ENCODE data around the gene GTPBP6. TPM values are rescaled to one million over a fixed set of nuclear protein-coding genes. Genes with fewer than 3 reads are reported as not detected.

GTPBP6 gene
- total RNA-seq, 4 donors from 2014 or later: 35.3 to 53.5 (median 46.3) TPM

DNA sequence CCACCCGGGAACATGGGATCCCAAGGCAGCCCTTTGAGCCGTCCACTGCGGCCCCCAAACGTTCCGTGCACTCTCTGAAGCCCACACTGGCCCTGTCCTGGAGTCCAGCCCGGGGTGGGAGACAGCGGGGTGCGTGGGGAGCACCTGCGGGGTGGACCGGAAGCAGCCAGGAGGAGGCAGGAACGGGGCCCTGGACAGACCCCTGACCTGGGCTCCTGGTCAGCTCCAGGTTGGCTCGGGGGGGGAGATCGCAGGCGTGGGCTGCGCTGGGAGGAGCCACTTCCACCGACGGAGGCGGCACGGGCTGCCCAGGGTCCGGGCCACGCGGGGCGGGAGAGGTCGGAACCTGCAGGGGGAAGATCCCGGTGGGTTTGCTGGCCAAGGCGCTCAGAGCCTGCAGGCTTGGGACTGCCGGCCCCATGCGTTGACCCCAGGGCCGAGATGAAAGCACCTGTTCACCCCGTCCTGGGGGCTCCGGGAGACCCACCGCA is 43.1 kb downstream of the GTPBP6 start:
- H3K9me3 ChIP-seq: no peaks in the 10 kb centered on the region
- peaks cover 2 to 19% (median 12%) of the 10 kb centered on the region in 3 donors for H3K4me1 ChIP-seq
- H3K36me3 ChIP-seq: no peaks in the 10 kb centered on the region
- H3K4me3 ChIP-seq: peak overlapping the region in 1 of 2 donors; percentile 61
- peak overlapping the region in 2 of 4 donors; percentile 34 to 43 for H3K27ac ChIP-seq
- whole genome bisulfite sequencing, 2 donors (ENCODE audit: low coverage in 1 of 2): 67% methylated on average over 4 of the region's 32 CpGs; no CpG with 5 or more reads in 1 of the 2 donors
- TF ChIP-seq POLR2AphosphoS5 (IDR thresholded peaks at IDR 0.05) (no peak), EP300 (IDR thresholded peaks at IDR 0.05) (no peak), POLR2A (IDR thresholded peaks at IDR 0.05) (no peak)
- TF ChIP-seq, protein P1, sequence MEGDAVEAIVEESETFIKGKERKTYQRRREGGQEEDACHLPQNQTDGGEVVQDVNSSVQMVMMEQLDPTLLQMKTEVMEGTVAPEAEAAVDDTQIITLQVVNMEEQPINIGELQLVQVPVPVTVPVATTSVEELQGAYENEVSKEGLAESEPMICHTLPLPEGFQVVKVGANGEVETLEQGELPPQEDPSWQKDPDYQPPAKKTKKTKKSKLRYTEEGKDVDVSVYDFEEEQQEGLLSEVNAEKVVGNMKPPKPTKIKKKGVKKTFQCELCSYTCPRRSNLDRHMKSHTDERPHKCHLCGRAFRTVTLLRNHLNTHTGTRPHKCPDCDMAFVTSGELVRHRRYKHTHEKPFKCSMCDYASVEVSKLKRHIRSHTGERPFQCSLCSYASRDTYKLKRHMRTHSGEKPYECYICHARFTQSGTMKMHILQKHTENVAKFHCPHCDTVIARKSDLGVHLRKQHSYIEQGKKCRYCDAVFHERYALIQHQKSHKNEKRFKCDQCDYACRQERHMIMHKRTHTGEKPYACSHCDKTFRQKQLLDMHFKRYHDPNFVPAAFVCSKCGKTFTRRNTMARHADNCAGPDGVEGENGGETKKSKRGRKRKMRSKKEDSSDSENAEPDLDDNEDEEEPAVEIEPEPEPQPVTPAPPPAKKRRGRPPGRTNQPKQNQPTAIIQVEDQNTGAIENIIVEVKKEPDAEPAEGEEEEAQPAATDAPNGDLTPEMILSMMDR (IDR thresholded peaks at IDR 0.05): no peak
- ATAC-seq: peak; percentile 20
- H3K27me3 ChIP-seq: peaks cover 4% of the 10 kb centered on the region

DNA sequence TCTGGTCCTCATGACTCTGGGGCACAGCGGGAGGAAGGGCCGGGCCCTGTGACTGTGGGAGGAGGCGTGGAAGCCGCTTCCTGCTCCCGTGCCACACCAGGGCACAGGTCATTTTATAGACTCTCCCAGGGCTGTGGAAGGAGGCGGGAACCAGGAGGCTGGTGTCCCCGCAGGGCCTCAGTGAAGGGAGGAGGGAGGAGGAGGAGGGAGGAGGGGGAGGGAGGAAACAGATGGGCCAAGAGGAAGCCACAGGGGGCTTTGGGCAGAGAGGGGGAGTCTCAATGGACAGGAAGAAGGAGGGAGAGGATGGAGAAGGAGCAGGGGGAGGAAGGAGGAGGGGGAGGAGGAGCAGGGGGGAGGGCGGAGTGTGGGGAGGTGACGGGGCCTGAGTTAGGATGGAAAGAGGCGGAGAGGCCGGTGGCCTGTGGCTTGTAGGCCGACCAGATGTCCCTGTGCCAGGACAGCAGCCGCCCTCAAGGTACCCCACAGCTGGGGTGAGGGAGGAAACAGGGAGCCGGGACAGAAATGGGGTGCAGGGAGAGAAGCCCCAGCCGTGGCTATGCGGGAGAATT is 43.6 kb downstream of the GTPBP6 start:
- peak overlapping the region in 2 of 4 donors; percentile 34 to 43 for H3K27ac ChIP-seq

DNA sequence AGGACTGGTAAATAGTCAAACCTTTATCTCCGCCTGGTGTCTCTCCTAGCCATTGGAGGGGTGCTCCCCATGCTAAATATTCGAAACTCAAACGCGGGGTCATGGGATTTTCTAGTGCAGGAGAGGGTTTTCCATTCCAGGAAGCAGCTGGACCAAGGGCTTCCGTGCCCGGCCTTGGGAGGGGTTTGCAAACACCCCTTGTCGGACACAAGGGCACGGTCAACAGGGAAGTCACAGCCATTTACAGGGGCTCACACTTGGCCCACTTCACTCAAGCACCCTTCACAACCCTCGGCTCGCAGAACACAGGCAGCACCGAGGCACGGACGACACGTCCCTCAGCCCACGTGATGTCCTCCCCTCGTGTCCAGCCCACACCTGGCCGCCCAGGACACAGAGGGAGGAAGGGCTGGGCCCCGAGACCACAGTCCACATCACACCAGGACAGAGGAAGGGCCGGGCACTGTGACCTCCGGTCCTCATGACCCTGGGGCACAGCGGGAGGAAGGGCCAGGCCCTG is 47.7 kb downstream of the GTPBP6 start:
- no peak for TF ChIP-seq POLR2AphosphoS5 (IDR thresholded peaks at IDR 0.05)
- no peak for TF ChIP-seq EP300 (IDR thresholded peaks at IDR 0.05)
- TF ChIP-seq POLR2A (IDR thresholded peaks at IDR 0.05): no peak
- TF ChIP-seq, protein P1 (IDR thresholded peaks at IDR 0.05): no peak
- no peaks in the 10 kb centered on the region for H3K27me3 ChIP-seq
- H3K27ac ChIP-seq: no peak overlapping the region
- no peaks in the 10 kb centered on the region for H3K36me3 ChIP-seq
- 100% methylated on average over 1 of the region's 21 CpGs; no CpG with 5 or more reads in 1 of the 2 donors for WGBS, 2 donors (ENCODE audit: low coverage in 1 of 2)
- no peak overlapping the region for H3K4me3 ChIP-seq
- ATAC-seq: no peak
- peaks cover 0 to 7% (median 2%) of the 10 kb centered on the region in 3 donors for H3K4me1 ChIP-seq
- no peaks in the 10 kb centered on the region for H3K9me3 ChIP-seq

More for the DNA sequence above, 43.6 kb downstream of the GTPBP6 start:
- ATAC-seq: peak; percentile 45
- H3K4me3 ChIP-seq: peak overlapping the region in 1 of 2 donors; percentile 61
- no peaks in the 10 kb centered on the region for H3K9me3 ChIP-seq
- 80 to 81% methylated on average over 3 to 4 of the region's 16 CpGs for WGBS, 2 donors (ENCODE audit: low coverage in 1 of 2)
- H3K4me1 ChIP-seq: peaks cover 2 to 19% (median 12%) of the 10 kb centered on the region in 3 donors
- TF ChIP-seq EP300 (IDR thresholded peaks at IDR 0.05) (no peak), POLR2AphosphoS5 (IDR thresholded peaks at IDR 0.05) (no peak), POLR2A (IDR thresholded peaks at IDR 0.05) (no peak)
- H3K36me3 ChIP-seq: no peaks in the 10 kb centered on the region
- H3K27me3 ChIP-seq: peaks cover 4% of the 10 kb centered on the region

DNA sequence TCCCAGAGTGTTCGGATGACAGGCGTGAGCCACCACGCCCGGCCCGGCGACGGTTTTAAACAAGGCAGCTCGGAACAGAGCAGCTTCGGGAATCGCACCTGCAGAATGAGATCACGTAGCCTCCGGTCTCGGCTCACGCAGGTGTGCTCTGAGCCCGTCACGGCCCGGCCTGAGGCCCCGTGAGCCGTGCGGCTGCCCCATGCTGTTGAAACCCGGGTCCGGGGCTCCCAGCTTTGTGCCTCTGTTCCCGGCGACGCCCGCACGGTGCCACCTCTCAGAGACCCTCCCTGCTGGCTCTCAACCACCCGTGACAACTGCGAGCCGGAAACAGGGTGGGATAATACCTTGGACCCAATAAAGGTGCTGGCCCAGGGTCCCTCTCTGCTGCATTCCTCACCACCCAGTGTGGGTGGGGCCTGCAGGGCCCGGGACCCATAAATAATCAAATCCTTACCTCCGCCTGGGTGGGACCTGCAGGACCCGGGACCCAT is 50.8 kb downstream of the GTPBP6 start:
- H3K9me3 ChIP-seq: no peaks in the 10 kb centered on the region
- no peaks in the 10 kb centered on the region for H3K4me1 ChIP-seq
- H3K4me3 ChIP-seq: no peak overlapping the region
- TF ChIP-seq, protein P1 (IDR thresholded peaks at IDR 0.05): no peak
- TF ChIP-seq POLR2AphosphoS5 (IDR thresholded peaks at IDR 0.05) (no peak), EP300 (IDR thresholded peaks at IDR 0.05) (no peak), POLR2A (IDR thresholded peaks at IDR 0.05) (no peak)
- ATAC-seq: no peak
- 50 to 100% methylated on average over 2 to 4 of the region's 33 CpGs for WGBS, 2 donors (ENCODE audit: low coverage in 1 of 2)
- H3K27me3 ChIP-seq: no peaks in the 10 kb centered on the region
- H3K36me3 ChIP-seq: no peaks in the 10 kb centered on the region
- H3K27ac ChIP-seq: no peak overlapping the region

DNA sequence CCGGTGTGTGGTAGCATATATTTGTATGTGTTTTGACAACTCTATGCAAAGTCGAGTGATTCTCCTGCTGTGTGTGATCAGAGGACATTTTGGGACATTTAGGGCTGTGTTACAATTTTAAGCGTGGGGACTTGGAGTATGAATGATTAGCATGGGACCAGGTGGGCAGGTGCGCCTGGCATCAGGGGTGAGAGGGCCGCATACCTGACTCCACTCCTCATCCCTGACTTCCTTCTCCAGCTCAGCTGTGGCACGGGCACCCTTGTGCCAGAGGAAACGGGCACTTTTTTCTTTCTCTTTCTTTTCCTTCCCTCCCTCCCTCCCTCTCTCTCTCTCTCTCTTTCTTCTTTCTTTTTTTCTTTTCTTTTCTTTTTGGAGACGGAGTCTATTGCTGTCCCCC is 53.1 kb downstream of the GTPBP6 start:
- 82 to 85% methylated on average over 4 to 8 of the region's 8 CpGs for WGBS, 2 donors (ENCODE audit: low coverage in 1 of 2)
- TF ChIP-seq POLR2AphosphoS5 (IDR thresholded peaks at IDR 0.05) (no peak), EP300 (IDR thresholded peaks at IDR 0.05) (no peak)
- TF ChIP-seq, protein P1 (IDR thresholded peaks at IDR 0.05): no peak
- no peaks in the 10 kb centered on the region for H3K27me3 ChIP-seq
- H3K36me3 ChIP-seq: no peaks in the 10 kb centered on the region
- no peak overlapping the region for H3K27ac ChIP-seq
- H3K4me3 ChIP-seq: no peak overlapping the region
- H3K4me1 ChIP-seq: peaks cover 0 to 4% (median 0%) of the 10 kb centered on the region in 3 donors
- no peaks in the 10 kb centered on the region for H3K9me3 ChIP-seq
- ATAC-seq: no peak

All from gastroesophageal sphincter (tissue), 4 donors.